Esophagus (tissue), 2 donors: Measurements from ENCODE around the gene TIAM2. TPM values are rescaled to one million over a fixed set of nuclear protein-coding genes. Genes with fewer than 3 reads are reported as not detected.

ENCODE experiments used
- H3K27ac ChIP-seq, 2 donors: one replicate each; pipeline ENCODE4 v1.5.1; 2013; ENCODE audit warnings: low read depth in 2 of 2, mild to moderate bottlenecking in 2 of 2, inconsistent platforms in 1 of 2, low read length in 1 of 2, moderate library complexity in 1 of 2
- H3K27me3 ChIP-seq, 2 donors: one replicate each; pipeline ENCODE4 v1.6.1; 2013; ENCODE audit warnings: low read length in 2 of 2, control low read depth in 1 of 2, mild to moderate bottlenecking in 1 of 2; ENCODE audit not compliant: insufficient read depth in 2 of 2, control insufficient read depth in 1 of 2
- H3K36me3 ChIP-seq, 2 donors: one replicate each; pipeline ENCODE4 v1.6.1; 2013; ENCODE audit warnings: low read length in 1 of 2; ENCODE audit not compliant: control insufficient read depth in 2 of 2, insufficient read depth in 2 of 2
- H3K4me1 ChIP-seq, 2 donors: one replicate each; pipeline ENCODE4 v1.6.1; 2013; ENCODE audit warnings: low read length in 1 of 2; ENCODE audit not compliant: control insufficient read depth in 2 of 2, insufficient read depth in 2 of 2
- H3K4me3 ChIP-seq, 2 donors: one replicate each; pipeline ENCODE4 v1.5.1; 2013; ENCODE audit warnings: low read length in 2 of 2, mild to moderate bottlenecking in 2 of 2, low read depth in 1 of 2, moderate library complexity in 1 of 2
- H3K9me3 ChIP-seq, 2 donors: one replicate each; pipeline ENCODE4 v1.6.1; 2013; ENCODE audit warnings: mild to moderate bottlenecking in 2 of 2, low read depth in 1 of 2, low read length in 1 of 2, moderate library complexity in 1 of 2; ENCODE audit not compliant: control insufficient read depth in 2 of 2, insufficient read depth in 1 of 2
- WGBS, 2 donors: extraction: QIAGEN DNeasy Blood & Tissue Kit; methylation state at CpG; one replicate each; pipeline ENCODE4 v1.1.7; 2013; 5-methylcytosine and 5-hydroxymethylcytosine counted together
- polyA plus RNA-seq, 2 donors: library from polyadenylated mRNA; stranded (reverse); fragments of 200-250 nt; gene quantifications; one replicate each; pipeline ENCODE4 v1.2.3, GENCODE V29; 2013
- donor health status: healthy with polysubstance abuse.
- donor health status: Bipolar disorder and iron deficiency.

TIAM2 gene
- polyA plus RNA-seq, 2 donors, result 2.3 to 3.1 TPM

GRCh38 chr6:155042983-155043382 is 47.9 kb downstream of the TIAM2 start:
- WGBS, 2 donors, result 69 to 73% methylated on average over 2 of the region's 2 CpGs
- no peak overlapping the region for H3K4me3 ChIP-seq
- H3K27ac ChIP-seq, result no peak overlapping the region
- no peaks in the 10 kb centered on the region for H3K36me3 ChIP-seq
- H3K4me1 ChIP-seq, result no peaks in the 10 kb centered on the region
- H3K9me3 ChIP-seq, result no peaks in the 10 kb centered on the region
- H3K27me3 ChIP-seq, result no peaks in the 10 kb centered on the region

- Histone ChIP-seq H3K9me3 (no peaks in the 10 kb centered on the region), H3K27ac (no peak overlapping the region), H3K4me3 (no peak overlapping the region), H3K36me3 (no peaks in the 10 kb centered on the region), H3K4me1 (no peaks in the 10 kb centered on the region), H3K27me3 (no peaks in the 10 kb centered on the region)
- 91 to 94% methylated on average over 9 of the region's 9 CpGs for WGBS, 2 donors
Observed at GRCh38 chr6:155045561-155046404, 50.7 kb downstream of the TIAM2 start.

- Histone ChIP-seq H3K27me3 (no peaks in the 10 kb centered on the region), H3K9me3 (no peaks in the 10 kb centered on the region), H3K36me3 (no peaks in the 10 kb centered on the region), H3K4me1 (no peaks in the 10 kb centered on the region), H3K27ac (no peak overlapping the region), H3K4me3 (no peak overlapping the region)
- WGBS, 2 donors, result 69 to 86% methylated on average over 6 to 7 of the region's 7 CpGs
Observed at GRCh38 chr6:155047523-155047922, 52.4 kb downstream of the TIAM2 start.

- Histone ChIP-seq H3K27me3 (no peaks in the 10 kb centered on the region), H3K27ac (no peak overlapping the region), H3K9me3 (no peaks in the 10 kb centered on the region), H3K4me1 (no peaks in the 10 kb centered on the region), H3K36me3 (no peaks in the 10 kb centered on the region), H3K4me3 (no peak overlapping the region)
- WGBS, 2 donors, result 77 to 83% methylated on average over 5 of the region's 5 CpGs
Observed at GRCh38 chr6:155050311-155050710, 55.2 kb downstream of the TIAM2 start.

GRCh38 chr6:155054491-155055250 is 59.6 kb downstream of the TIAM2 start:
- 66 to 68% methylated on average over 12 of the region's 12 CpGs for WGBS, 2 donors
- H3K9me3 ChIP-seq, result no peaks in the 10 kb centered on the region
- H3K4me1 ChIP-seq, result no peaks in the 10 kb centered on the region
- H3K27ac ChIP-seq, result no peak overlapping the region
- H3K4me3 ChIP-seq, result no peak overlapping the region
- no peaks in the 10 kb centered on the region for H3K36me3 ChIP-seq
- no peaks in the 10 kb centered on the region for H3K27me3 ChIP-seq

GRCh38 chr6:155055729-155056128 is 60.6 kb downstream of the TIAM2 start:
- no peaks in the 10 kb centered on the region for H3K36me3 ChIP-seq
- WGBS, 2 donors, result 81 to 90% methylated on average over 2 of the region's 2 CpGs
- H3K27me3 ChIP-seq, result no peaks in the 10 kb centered on the region
- H3K27ac ChIP-seq, result no peak overlapping the region
- no peak overlapping the region for H3K4me3 ChIP-seq
- no peaks in the 10 kb centered on the region for H3K9me3 ChIP-seq
- H3K4me1 ChIP-seq, result no peaks in the 10 kb centered on the region

GRCh38 chr6:155056756-155057155 is 61.6 kb downstream of the TIAM2 start:
- 85 to 95% methylated on average over 3 of the region's 3 CpGs for WGBS, 2 donors
- no peak overlapping the region for H3K27ac ChIP-seq
- H3K36me3 ChIP-seq, result no peaks in the 10 kb centered on the region
- H3K27me3 ChIP-seq, result no peaks in the 10 kb centered on the region
- no peaks in the 10 kb centered on the region for H3K4me1 ChIP-seq
- H3K9me3 ChIP-seq, result no peaks in the 10 kb centered on the region
- H3K4me3 ChIP-seq, result no peak overlapping the region

- Histone ChIP-seq H3K27me3 (no peaks in the 10 kb centered on the region), H3K4me1 (no peaks in the 10 kb centered on the region), H3K4me3 (no peak overlapping the region), H3K9me3 (no peaks in the 10 kb centered on the region), H3K36me3 (no peaks in the 10 kb centered on the region), H3K27ac (no peak overlapping the region)
- WGBS, 2 donors, result 96 to 97% methylated on average over 8 of the region's 8 CpGs
Observed at GRCh38 chr6:155061381-155061780, 66.3 kb downstream of the TIAM2 start.

GRCh38 chr6:155062866-155063341 is 67.8 kb downstream of the TIAM2 start:
- WGBS, 2 donors, result 39 to 76% methylated on average over 1 of the region's 1 CpG
- Histone ChIP-seq H3K4me1 (no peaks in the 10 kb centered on the region), H3K4me3 (no peak overlapping the region), H3K9me3 (no peaks in the 10 kb centered on the region), H3K36me3 (no peaks in the 10 kb centered on the region), H3K27ac (no peak overlapping the region), H3K27me3 (no peaks in the 10 kb centered on the region)
